Karpas-422 (cell line): Measurements from ENCODE around the gene PDE6D. TPM values are rescaled to one million over a fixed set of nuclear protein-coding genes. Genes with fewer than 3 reads are reported as not detected.
A peak's percentile ranks its signal among the peaks of the same experiment; 100 is the strongest.

ENCODE experiments used
- DNase-seq: peaks from one replicate; pipeline ENCODE4 v3.0.0-alpha.2; 2015
- H2AFZ ChIP-seq: fragments of 200-600 bp; sonication (generic); 2 replicates; pipeline ENCODE4 v1.6.1; 2014; ENCODE audit warnings: antibody characterized with exemption, low read length, mixed read lengths
- H3K27ac ChIP-seq: fragments of 200-600 bp; sonication (generic); 2 replicates; pipeline ENCODE4 v1.5.1; 2014; ENCODE audit warnings: mild to moderate bottlenecking, low read length, moderate library complexity
- H3K27me3 ChIP-seq: fragments of 200-600 bp; sonication (generic); 2 replicates; pipeline ENCODE4 v1.6.1; 2014; ENCODE audit warnings: low read length, mixed read lengths
- H3K36me3 ChIP-seq: fragments of 200-600 bp; sonication (generic); 2 replicates; pipeline ENCODE4 v1.6.1; 2014; ENCODE audit warnings: low read length, mixed read lengths; ENCODE audit not compliant: insufficient read depth
- H3K4me1 ChIP-seq: fragments of 200-600 bp; sonication (generic); 2 replicates; pipeline ENCODE4 v1.6.1; 2014; ENCODE audit warnings: mild to moderate bottlenecking, low read length, mixed read lengths
- H3K4me2 ChIP-seq: fragments of 200-600 bp; sonication (generic); 2 replicates; pipeline ENCODE4 v1.6.1; 2014; ENCODE audit warnings: low read length, low read depth, mild to moderate bottlenecking; ENCODE audit not compliant: poor library complexity, severe bottlenecking
- H3K4me3 ChIP-seq: fragments of 200-600 bp; sonication (generic); 2 replicates; pipeline ENCODE4 v1.5.1; 2014; ENCODE audit warnings: mild to moderate bottlenecking, antibody characterized with exemption, low read length, mixed read lengths
- H3K79me2 ChIP-seq: fragments of 200-600 bp; sonication (generic); 2 replicates; pipeline ENCODE4 v1.6.1; 2014; ENCODE audit warnings: mild to moderate bottlenecking, low read length, mixed read lengths
- H3K9ac ChIP-seq: fragments of 200-600 bp; sonication (generic); 2 replicates; pipeline ENCODE4 v1.6.0; 2014; ENCODE audit warnings: low read length
- H3K9me2 ChIP-seq: fragments of 200-600 bp; sonication (generic), shearing (Covaris generic); replicated peaks from 2 replicates; pipeline ENCODE4 v1.6.0; 2014; ENCODE audit warnings: mild to moderate bottlenecking, low read length, moderate library complexity; ENCODE audit not compliant: insufficient read depth
- H3K9me3 ChIP-seq: fragments of 300-700, 200-600 bp; sonication (generic); 2 replicates; pipeline ENCODE4 v1.6.1; 2014; ENCODE audit warnings: low read length, mixed read lengths
- H4K20me1 ChIP-seq: fragments of 200-600 bp; sonication (generic); 2 replicates; pipeline ENCODE4 v1.6.1; 2014; ENCODE audit warnings: mild to moderate bottlenecking, antibody characterized with exemption, low read length, low read depth; ENCODE audit not compliant: insufficient read depth
- total RNA-seq: library from RNA; depleted of rRNA; stranded (reverse); fragments of >200 nt; shearing (Covaris generic); gene quantifications from 2 replicates; pipeline ENCODE4 v1.2.3, GENCODE V29; 2014; ENCODE audit warnings: low replicate concordance

PDE6D gene
- total RNA-seq, 1 experiment from 2014 or later: 87.8 TPM

DNA sequence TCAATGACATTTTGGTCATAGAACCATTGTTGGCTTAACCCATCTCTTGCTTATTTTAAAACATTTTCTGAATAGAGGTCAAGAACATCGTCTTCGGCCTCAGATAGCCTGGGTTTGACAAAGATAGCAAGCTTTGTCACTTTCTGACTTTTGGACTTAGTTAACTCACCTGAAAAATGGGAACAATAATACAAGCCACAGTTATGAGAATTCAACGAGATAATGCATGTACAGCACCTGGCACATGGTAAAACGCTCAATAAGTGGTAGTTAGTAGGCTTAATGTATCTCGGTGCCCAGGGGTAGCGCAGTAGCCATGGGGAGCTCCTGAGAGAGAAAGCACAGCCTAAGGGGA, 4.7 kb upstream of the PDE6D start:
- peak overlapping the region; percentile 75; the same call in 1 of the 2 replicates for H2AFZ ChIP-seq
- no peaks in the 10 kb centered on the region for H3K9me3 ChIP-seq
- peaks cover 88% of the 10 kb centered on the region for H3K79me2 ChIP-seq
- peaks cover 14% of the 10 kb centered on the region; the same call in 1 of the 2 replicates for H3K36me3 ChIP-seq
- no peak for DNase-seq
- H3K4me2 ChIP-seq: peak overlapping the region; percentile 88
- peak overlapping the region; percentile 98 for H3K4me3 ChIP-seq
- H3K9ac ChIP-seq: peak overlapping the region; percentile 90
- peaks cover 11% of the 10 kb centered on the region; the same call in 1 of the 2 replicates for H4K20me1 ChIP-seq
- H3K27ac ChIP-seq: peak overlapping the region; percentile 67
- H3K27me3 ChIP-seq: no peaks in the 10 kb centered on the region
- H3K4me1 ChIP-seq: peaks cover 42% of the 10 kb centered on the region
- no peaks in the 10 kb centered on the region for H3K9me2 ChIP-seq

DNA sequence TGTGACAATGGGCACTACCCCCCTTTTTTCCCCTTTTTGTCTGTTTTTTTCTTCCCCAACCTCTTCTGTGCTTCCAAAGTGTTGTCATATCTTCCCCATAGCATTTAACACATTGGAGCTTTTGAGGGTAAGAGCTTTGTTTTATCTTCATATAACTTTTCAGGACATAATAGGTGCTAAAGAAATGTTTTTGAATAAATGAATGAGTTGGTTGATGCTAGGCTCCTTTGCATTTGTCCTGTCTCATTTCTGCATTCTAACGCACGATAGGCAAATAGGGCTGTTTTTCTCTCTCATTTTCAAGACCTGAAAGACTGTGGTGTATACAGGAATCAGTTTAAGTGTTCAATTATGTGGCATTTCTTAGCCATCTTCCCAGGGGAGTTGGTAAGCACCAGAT, 4.3 kb upstream of the PDE6D start:
- Histone ChIP-seq H3K4me3 (peak overlapping the region; percentile 98), H2AFZ (peak overlapping the region; percentile 75; the same call in 1 of the 2 replicates), H3K79me2 (peaks cover 90% of the 10 kb centered on the region), H3K36me3 (peaks cover 12% of the 10 kb centered on the region; the same call in 1 of the 2 replicates), H3K9me3 (no peaks in the 10 kb centered on the region), H3K4me2 (peak overlapping the region; percentile 88), H3K27ac (peak overlapping the region; percentile 67), H3K27me3 (no peaks in the 10 kb centered on the region), H3K9me2 (no peaks in the 10 kb centered on the region), H3K4me1 (peaks cover 42% of the 10 kb centered on the region), H3K9ac (peak overlapping the region; percentile 90), H4K20me1 (peaks cover 11% of the 10 kb centered on the region; the same call in 1 of the 2 replicates)
- DNase-seq: peak; percentile 59

DNA sequence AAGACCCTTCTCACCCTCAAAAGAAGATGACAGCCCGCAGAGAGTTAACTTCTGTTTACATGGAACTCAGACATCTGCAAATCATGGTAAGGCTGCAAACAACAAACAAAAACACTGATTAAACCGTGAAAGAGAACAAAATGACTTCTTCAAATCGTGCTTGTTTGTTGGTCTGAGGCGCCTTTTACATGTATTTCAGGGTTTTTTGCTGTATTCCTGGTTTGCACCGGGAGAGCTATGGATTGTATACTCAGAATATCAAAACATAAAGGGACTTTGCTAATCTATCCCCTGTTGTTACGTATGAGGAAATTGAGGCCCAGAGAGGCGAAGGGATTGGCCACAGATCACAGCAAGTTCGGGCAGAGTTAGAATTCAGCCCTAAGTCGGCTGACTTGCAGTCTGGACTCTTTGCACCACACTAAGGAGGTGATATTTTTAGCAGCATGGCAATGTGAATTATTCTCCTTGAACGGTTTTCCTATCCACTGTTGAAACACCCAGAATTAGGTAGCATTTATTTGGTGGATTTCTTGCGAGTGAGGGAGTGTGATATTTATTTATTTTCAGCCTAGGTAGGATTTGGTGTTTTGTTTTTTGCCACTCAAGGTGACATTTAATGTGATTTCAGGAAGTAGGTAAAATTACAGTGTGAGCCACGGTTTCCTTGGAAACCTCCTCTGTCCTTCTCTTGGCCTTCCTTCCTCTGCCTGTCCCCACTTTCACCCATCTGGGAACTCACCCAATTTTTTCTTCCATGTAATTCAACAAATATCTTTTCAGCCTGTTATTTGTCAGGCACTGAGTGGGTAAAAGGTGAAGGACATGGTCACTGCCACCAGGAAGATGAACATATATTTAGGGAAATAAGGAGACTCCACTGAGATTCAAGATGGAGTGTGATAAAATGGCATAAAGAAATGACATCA, 980 bp upstream of the PDE6D start:
- peak overlapping the region; percentile 86 for H3K4me3 ChIP-seq
- H3K79me2 ChIP-seq: peaks cover 90% of the 10 kb centered on the region
- DNase-seq: peak; percentile 67

DNA sequence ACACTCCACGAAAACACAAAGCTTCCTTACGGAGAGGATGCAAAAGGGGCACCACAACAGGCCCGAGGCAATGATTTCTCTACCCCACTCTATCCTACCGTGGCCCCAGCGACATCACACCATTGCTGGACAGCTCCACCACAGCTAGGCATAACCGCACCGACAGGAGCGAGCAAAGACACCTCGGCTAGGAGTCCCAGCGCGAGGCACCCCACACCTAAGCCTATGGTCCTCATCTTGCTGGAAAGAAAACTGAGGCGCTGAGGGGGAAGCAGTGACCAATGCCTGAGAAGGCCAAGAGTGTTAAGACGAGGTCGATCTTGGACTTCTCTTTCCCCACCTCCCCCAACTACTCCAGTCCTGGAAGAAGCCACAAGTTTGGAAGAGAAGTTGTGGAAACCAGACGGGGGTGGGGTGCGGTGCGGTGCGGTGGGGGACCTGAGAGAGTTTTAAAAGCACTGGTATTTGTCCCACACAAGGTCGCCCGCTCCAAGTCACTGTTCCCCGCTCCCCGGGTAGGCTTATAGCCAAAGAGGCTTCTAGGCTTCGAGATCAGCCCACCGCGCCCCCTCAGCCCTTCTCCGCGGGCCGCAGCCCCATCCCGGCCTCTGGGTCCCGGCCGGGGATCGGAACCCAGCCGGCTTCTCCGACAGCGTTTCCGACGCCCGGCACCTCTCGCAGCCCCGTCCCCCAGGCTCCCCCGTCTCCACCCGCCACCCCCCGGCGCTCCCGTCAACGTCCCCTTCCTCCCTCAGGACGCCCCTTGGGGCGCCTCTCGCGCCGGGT, 766 bp downstream of the PDE6D start:
- peak; percentile 76 for DNase-seq

More for the DNA sequence above, 980 bp upstream of the PDE6D start:
- Histone ChIP-seq H2AFZ (peak overlapping the region; percentile 82), H3K27me3 (no peaks in the 10 kb centered on the region), H3K9ac (peak overlapping the region; percentile 86), H3K36me3 (0 out of 2 replicates have a peak, but pooled peaks cover 5% of the 10 kb centered on the region), H3K27ac (peak overlapping the region; percentile 40), H4K20me1 (peaks cover 4% of the 10 kb centered on the region; the same call in 1 of the 2 replicates), H3K9me3 (no peaks in the 10 kb centered on the region), H3K4me2 (peak overlapping the region; percentile 94), H3K4me1 (peaks cover 50% of the 10 kb centered on the region), H3K9me2 (no peaks in the 10 kb centered on the region)

DNA sequence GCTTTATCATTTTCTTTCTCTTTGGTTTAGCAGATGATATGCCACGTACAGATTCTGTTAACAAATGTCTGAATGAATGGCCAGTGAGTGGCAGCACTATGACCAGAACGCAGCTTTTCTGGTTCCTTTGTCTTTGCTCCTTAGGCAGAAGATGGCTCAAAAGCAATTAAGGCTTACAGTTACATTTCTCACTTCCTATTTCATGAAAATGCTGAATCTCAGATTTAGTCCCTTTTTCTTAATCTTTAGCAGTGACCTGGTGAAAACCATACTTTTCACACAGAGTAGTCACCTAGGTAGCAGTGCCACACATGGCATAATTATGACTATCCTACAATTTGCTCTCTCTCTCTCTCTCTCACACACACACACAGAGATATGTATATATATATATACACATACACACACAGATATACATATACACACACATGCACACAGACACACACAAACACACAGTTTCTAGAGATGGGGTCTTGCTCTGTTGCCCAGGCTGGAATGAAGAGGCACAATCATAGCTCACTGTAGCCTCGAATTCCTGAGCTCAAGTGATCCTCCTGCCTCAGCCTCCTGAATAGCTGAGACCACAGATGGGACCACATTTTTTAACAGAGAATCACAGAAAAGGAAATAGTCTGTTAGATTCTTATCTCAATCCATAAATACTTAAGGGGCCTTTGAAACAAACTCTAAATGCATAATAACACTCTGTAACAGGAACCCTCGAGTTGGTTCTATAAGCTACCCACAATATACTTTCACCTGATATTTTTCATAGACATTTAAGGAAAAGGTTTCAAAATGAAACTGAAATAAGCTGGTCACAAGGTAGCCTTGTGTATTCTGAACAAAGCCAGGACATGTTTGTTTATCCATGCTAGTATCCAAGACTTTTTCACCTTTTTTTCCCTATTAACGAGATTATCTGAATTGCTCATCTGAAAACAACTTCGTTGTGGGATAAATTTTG, 11.6 kb downstream of the PDE6D start:
- Histone ChIP-seq H4K20me1 (no peaks in the 10 kb centered on the region), H3K27me3 (no peaks in the 10 kb centered on the region), H3K9ac (no peak overlapping the region), H3K4me1 (peaks cover 38% of the 10 kb centered on the region), H3K79me2 (peaks cover 81% of the 10 kb centered on the region), H3K27ac (no peak overlapping the region), H3K36me3 (no peaks in the 10 kb centered on the region; the same call in 1 of the 2 replicates), H3K9me3 (no peaks in the 10 kb centered on the region), H3K4me2 (no peak overlapping the region), H3K9me2 (no peaks in the 10 kb centered on the region), H2AFZ (no peak overlapping the region), H3K4me3 (no peak overlapping the region)
- DNase-seq: no peak

More for the DNA sequence above, 766 bp downstream of the PDE6D start:
- peaks cover 40% of the 10 kb centered on the region for H3K4me1 ChIP-seq
- H3K27ac ChIP-seq: peak overlapping the region; percentile 25
- peak overlapping the region; percentile 94 for H3K4me2 ChIP-seq
- peak overlapping the region; percentile 86 for H3K4me3 ChIP-seq
- peak overlapping the region; percentile 86 for H3K9ac ChIP-seq
- H3K79me2 ChIP-seq: peaks cover 93% of the 10 kb centered on the region
- no peaks in the 10 kb centered on the region for H3K9me2 ChIP-seq
- H3K36me3 ChIP-seq: peaks cover 12% of the 10 kb centered on the region; the same call in 1 of the 2 replicates
- H3K27me3 ChIP-seq: no peaks in the 10 kb centered on the region
- no peak overlapping the region for H2AFZ ChIP-seq
- no peaks in the 10 kb centered on the region for H3K9me3 ChIP-seq
- no peaks in the 10 kb centered on the region; the same call in 1 of the 2 replicates for H4K20me1 ChIP-seq

DNA sequence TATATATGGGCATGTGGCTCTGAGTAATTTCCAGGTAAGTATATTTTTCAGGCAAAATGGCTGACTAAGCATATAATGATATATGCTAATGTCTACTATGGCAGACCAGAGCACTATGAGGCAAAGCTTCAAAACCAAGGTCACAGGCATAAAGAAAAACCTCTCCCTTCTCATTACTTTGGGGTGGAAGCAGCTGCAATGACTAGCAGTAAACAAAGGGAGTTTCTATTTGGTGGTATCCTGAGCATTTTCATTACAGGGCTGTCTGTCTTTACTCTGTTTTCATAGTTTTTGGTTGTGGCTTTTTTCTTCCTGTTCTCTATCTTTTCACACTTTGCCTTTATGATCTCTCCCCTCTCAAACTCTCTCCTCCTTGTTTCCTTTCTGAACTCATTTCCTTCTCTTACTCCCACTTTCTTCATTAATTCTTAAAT, 15.6 kb downstream of the PDE6D start:
- H3K9me3 ChIP-seq: no peaks in the 10 kb centered on the region
- no peaks in the 10 kb centered on the region for H4K20me1 ChIP-seq
- H3K9ac ChIP-seq: no peak overlapping the region
- no peaks in the 10 kb centered on the region; the same call in 1 of the 2 replicates for H3K36me3 ChIP-seq
- no peak overlapping the region for H2AFZ ChIP-seq
- no peaks in the 10 kb centered on the region for H3K9me2 ChIP-seq
- H3K4me3 ChIP-seq: no peak overlapping the region
- H3K79me2 ChIP-seq: peaks cover 77% of the 10 kb centered on the region
- no peak for DNase-seq
- H3K27ac ChIP-seq: peak overlapping the region; percentile 7; the same call in 1 of the 2 replicates
- no peak overlapping the region for H3K4me2 ChIP-seq
- H3K4me1 ChIP-seq: peaks cover 20% of the 10 kb centered on the region
- H3K27me3 ChIP-seq: no peaks in the 10 kb centered on the region

DNA sequence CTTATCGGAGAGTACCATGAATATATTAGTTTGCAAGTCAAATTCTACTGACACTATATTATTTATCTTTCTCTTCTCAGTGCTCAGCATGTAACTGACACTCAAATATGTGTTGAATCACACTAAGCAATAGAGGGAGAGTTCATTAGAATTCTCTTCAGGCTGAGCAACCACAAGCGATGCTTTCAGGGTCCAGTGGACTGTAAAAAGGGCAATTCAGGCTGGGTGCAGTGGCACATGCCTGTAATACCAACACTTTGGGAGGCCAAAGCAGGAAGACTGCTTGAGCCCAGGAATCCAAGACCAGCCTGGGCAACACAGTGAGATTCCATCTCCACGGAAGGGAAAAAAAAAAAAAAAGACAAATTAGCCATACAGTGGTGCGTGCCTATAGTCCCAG, 16.3 kb downstream of the PDE6D start:
- Histone ChIP-seq H3K79me2 (peaks cover 77% of the 10 kb centered on the region), H3K27me3 (no peaks in the 10 kb centered on the region), H2AFZ (no peak overlapping the region), H3K4me1 (peaks cover 18% of the 10 kb centered on the region), H3K36me3 (no peaks in the 10 kb centered on the region; the same call in 1 of the 2 replicates), H3K9me2 (no peaks in the 10 kb centered on the region), H3K4me3 (no peak overlapping the region), H3K27ac (no peak overlapping the region), H3K4me2 (no peak overlapping the region), H3K9ac (no peak overlapping the region), H4K20me1 (no peaks in the 10 kb centered on the region), H3K9me3 (no peaks in the 10 kb centered on the region)
- no peak for DNase-seq
